HG02840 (cell line): ENCODE measurements around the gene ANAPC10.
A peak's percentile ranks its signal among the peaks of the same experiment; 100 is the strongest.

ENCODE experiments used
- ATAC-seq: cut with Tn5 transposase; IDR thresholded peaks from one replicate; pipeline ENCODE4 v1.9.1; 2021; ENCODE audit warnings: mild to moderate bottlenecking, moderate library complexity, moderate number of reproducible peaks; ENCODE audit not compliant: unreplicated experiment, low FRiP score

ANAPC10 gene

GRCh38 chr4:145075742-145076468 is 22.1 kb downstream of the ANAPC10 start:
- no peak for ATAC-seq

GRCh38 chr4:145071560-145071959 is 26.4 kb downstream of the ANAPC10 start:
- ATAC-seq = no peak

DNA sequence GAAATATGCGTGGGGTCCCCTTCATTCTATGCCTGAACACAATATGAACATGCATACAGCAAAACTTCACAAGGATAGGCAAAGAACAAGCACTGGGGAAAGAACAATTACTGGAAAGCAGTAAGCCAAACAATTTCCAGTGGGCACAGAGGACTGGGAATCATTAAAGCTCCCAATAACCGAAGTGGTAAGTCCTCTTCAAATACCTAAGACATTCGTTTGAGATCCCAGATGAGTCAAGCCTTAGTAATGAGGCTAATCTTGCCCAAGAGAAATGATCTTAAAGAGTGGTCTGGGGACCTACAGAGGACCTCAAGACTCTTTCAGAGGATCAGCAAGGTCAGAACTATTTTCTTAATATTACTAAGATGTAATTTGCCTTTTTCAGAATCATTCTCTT is 28.6 kb downstream of the ANAPC10 start:
- ATAC-seq = no peak

DNA sequence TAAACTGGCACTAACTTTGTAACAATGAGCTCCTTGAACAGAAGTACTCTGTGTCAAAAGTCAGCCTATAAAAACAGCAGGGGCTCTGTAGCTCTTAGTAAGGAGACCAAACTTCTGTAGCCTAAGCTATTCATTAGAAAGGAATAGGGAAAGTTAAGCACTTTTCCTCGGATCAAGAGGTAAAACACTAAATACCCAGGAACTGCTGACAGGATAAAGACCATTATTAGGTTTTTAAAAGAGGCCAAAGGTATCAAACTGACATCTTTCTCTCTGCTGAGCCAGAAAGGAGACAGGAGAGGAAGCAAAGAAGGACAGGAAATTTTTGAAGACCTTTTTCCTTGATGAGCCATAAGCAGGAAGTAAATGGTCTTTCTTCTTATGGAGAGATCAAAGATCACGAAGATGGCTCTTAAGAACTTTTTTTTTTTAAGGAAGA is 31.9 kb downstream of the ANAPC10 start:
- ATAC-seq = no peak

DNA sequence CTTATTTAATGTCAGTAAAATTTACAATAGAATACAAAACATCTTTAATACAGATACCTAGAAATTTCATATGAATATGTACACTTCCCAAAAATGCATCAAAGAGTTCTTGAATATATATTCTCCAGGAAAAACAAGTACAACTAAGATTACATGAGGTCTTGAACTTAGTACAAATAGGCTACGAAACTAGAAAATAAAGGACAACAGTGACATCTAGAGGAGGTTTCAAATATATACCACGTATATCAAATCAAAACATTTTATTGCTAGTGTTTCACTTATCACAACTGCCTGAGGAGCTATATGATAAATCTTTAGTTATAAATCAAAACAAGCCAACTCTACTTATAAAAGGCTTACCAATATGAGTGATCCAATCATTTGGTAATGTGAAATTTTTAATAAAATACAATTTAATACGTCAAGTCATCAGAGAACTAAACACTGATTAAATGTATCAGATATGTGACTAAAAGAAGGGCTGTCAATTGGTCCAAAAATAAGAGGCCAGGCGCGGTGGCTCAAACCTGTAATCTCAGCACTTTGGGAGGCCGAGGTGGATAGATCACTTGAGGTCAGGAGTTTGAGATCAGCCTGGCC is 36.6 kb downstream of the ANAPC10 start:
- no peak for ATAC-seq

DNA sequence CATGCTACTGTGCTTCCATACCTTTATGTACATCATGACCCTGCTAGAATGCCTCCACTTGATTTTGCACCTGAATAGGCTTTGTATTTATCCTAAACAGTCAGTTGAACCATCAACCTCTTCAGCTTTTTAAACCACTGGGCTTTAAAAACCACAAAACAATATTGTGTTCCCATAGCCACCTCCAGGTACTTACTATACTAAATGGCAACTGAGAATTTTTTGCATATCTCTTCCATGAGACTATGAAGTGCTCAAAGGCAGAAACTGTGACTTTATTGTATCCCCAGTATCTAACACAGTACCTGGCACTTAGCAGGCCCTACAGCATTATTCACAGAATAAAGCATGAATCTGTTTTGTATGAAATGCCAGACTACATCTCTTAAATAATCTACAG is 39.7 kb downstream of the ANAPC10 start:
- ATAC-seq = no peak

DNA sequence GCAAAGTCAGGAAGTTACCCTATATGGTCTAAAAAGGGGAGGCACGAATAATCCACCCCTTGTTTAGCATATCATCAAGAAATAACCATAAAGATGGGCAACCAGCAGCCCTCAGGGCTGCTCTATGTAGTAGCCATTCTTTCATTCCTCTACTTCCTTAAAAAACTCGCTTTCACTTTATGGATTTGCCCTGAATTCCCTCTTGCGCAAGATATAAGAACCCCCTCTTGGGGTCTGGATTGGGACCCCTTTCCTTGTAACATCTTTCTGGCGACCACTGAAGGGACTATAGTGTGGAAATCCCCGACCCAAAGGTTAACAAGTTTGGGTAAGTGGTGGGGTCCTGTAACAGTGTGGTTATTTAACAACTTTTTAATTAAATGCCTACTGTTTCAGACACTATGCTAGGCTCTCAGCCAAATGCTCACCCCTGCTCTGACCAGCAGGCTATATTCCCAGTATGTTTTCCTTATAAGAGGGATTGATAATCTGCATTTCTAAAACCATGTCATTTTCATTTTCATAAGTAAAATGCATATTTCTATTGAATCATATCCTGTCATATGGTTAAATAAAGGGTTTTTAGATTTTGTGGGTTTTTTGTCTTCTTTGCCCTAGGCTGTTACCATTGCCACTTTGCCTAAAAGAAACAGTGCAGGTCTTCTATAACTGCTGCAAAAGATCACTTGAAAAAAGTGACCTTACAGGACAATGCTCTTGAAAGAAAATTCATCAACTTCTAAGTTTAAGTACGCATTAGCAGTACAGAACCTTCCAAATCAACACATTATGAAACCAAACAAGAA is 41.5 kb downstream of the ANAPC10 start:
- no peak for ATAC-seq

GRCh38 chr4:145055533-145056257 is 42.3 kb downstream of the ANAPC10 start:
- no peak for ATAC-seq

GRCh38 chr4:145049241-145049640 is 48.8 kb downstream of the ANAPC10 start:
- no peak for ATAC-seq

DNA sequence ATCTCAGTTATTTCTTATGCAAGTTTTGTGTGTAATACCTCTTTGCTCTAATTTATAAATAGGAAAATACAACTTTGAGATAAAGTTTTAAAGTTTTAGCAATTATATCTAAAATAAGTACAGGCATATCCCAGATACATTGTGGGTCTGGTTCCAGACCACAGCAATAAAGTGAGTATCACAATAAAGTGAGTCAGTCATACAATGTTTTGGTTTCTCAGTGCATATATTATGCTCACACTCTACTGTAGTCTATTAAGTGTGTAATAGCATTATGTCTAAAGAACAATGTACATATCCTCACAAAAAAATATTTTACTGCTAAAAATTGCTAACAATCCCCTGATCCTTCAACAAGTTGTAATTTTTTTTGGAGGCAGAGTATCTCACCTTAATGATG is 49.2 kb downstream of the ANAPC10 start:
- no peak for ATAC-seq

GRCh38 chr4:145047151-145047550 is 50.8 kb downstream of the ANAPC10 start:
- peak; percentile 51 for ATAC-seq

GRCh38 chr4:145045180-145045579 is 52.8 kb downstream of the ANAPC10 start:
- ATAC-seq = no peak

DNA sequence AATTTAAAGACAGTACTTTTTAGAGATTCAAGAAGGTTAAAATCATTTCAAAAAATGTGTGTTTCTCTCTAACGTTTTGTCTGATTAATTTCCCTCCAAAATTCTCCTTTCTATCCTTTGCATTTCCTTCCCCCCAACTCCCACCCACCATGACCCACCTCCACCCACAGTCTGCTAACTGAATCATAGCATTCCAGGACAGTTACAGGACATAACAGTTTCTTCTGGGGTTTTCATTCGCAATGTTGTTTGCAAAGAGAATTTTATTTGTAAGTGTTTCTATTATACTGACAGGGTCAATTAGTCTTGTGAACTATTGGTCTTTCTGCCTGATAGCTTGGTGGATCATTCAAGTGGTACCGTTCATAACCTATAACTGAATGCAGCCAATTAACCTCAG is 53.7 kb downstream of the ANAPC10 start:
- no peak for ATAC-seq

GRCh38 chr4:145043306-145043705 is 54.7 kb downstream of the ANAPC10 start:
- no peak for ATAC-seq

DNA sequence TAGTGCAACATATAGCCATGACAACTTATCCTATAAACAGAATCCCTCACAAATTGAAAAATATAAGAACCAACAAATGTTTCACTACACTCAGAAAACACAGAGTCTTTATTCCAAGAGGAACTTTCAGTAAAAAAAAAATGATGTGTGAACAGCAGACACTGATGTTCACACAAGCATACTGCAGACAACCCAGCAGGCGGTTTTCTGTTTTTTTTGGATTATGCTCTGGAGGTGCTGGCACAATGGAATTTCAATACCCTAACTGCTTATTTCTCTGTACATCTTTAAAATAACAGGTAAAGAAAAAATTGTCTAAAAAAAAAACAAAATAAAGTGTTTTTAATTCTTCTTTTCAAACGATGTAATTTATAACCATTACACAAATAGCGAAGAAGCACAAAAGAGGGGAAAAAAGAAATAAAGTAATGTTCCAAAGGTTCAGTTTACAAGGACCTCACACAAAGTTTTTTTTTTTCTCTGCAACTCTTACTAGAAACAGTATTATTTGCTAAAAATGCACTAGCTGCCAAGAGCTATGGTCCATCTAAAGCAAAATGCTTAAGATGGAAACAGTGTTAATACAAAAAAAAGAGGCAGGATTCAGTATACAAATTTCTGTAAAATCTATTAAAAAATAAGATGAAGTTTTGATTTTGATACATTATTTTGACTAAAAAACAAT is 55.3 kb downstream of the ANAPC10 start:
- no peak for ATAC-seq

DNA sequence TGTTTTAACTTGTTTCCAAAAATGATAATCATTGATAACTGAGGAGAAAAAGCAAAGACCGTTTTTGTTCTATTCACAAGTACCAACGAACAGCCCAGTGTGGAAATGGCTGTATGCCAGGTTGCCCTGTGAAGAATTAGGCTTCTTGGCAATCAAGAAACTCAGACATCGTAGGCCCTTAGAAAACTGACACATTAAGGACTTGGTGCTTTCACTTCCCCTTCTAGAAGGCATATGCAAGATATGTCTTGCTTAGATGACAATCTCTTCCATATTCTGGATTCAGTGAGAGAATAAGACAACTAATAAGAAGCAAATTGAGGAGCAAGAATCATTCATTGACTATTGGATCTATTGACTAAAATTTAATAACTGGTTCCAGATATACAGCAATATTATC is 56.6 kb downstream of the ANAPC10 start:
- ATAC-seq = peak; percentile 77

GRCh38 chr4:145035494-145036136 is 62.4 kb downstream of the ANAPC10 start:
- ATAC-seq = no peak

- ATAC-seq = no peak
Measured at GRCh38 chr4:145034727-145035211, 63.2 kb downstream of the ANAPC10 start.

GRCh38 chr4:145019346-145019745 is 78.7 kb downstream of the ANAPC10 start:
- ATAC-seq = no peak

DNA sequence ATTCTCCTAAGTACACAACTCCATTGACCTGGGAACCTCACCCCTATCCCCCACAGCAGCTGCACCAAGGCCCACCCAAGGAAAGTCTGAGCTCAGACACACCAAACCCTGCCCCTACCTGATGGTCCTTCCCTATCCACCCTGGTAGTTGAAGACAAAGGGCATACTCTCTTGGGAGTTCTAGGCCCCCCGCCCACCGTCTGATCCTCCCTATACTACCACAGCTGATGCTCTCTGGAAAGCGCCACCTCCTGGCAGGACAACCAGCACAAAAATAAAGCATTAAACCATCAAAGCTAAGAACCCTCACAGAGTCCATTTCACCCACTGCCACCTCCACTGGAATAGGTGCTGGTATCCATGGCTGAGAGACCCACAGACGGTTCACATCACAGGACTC is 83.6 kb downstream of the ANAPC10 start:
- ATAC-seq = no peak
